NCI-H1694 treated with DMSO at 0.1 percent for 48 hours (cell line): ENCODE measurements around the gene PMCH.
A peak's percentile ranks its signal among the peaks of the same experiment; 100 is the strongest.
"Not testable (repeated sequence)": the region's sequence is repeated elsewhere in the genome, so short reads cannot be mapped to it uniquely, and the experiment has no call there.

ENCODE experiments used
- DNase-seq: peaks from one replicate; lab custom pipeline; 2025; lab: John Stamatoyannopoulos, UW

Gene PMCH

GRCh38 chr12:102197789-102198188 lies at the start of gene PMCH:
Gene PMCH (minus strand): TSS chr12:102197833. CDS start chr12:102197770, 63 bp downstream.
- no peak for DNase-seq

- DNase-seq: not testable (repeated sequence)
Observed at GRCh38 chr12:102240859-102241258, 43.2 kb upstream of the PMCH start.

GRCh38 chr12:102234599-102234998 lies 37.0 kb upstream of the PMCH start:
- no peak for DNase-seq

- DNase-seq: no peak
Observed at GRCh38 chr12:102232446-102232845, 34.8 kb upstream of the PMCH start.

GRCh38 chr12:102232036-102232435 lies 34.4 kb upstream of the PMCH start:
- no peak for DNase-seq

GRCh38 chr12:102227954-102228353 lies 30.3 kb upstream of the PMCH start:
- DNase-seq: no peak

- DNase-seq: no peak
Observed at GRCh38 chr12:102220736-102221135, 23.1 kb upstream of the PMCH start.

- DNase-seq: no peak
Observed at GRCh38 chr12:102215992-102216691, 18.5 kb upstream of the PMCH start.

GRCh38 chr12:102204025-102204424 lies 6.4 kb upstream of the PMCH start:
- no peak for DNase-seq

- DNase-seq: no peak
Observed at GRCh38 chr12:102202556-102202955, 4.9 kb upstream of the PMCH start.

GRCh38 chr12:102201436-102202061 lies 3.9 kb upstream of the PMCH start:
- no peak for DNase-seq

- DNase-seq: no peak
Observed at GRCh38 chr12:102195826-102196225, 1.8 kb downstream of the PMCH start.

GRCh38 chr12:102182635-102183034 lies 15.0 kb downstream of the PMCH start:
- DNase-seq: no peak

GRCh38 chr12:102174761-102175160 lies 22.9 kb downstream of the PMCH start:
- no peak for DNase-seq

GRCh38 chr12:102174117-102174516 lies 23.5 kb downstream of the PMCH start:
- DNase-seq: no peak

- DNase-seq: no peak
Observed at GRCh38 chr12:102172436-102172835, 25.2 kb downstream of the PMCH start.

- no peak for DNase-seq
Observed at GRCh38 chr12:102171951-102172350, 25.7 kb downstream of the PMCH start.

- DNase-seq: peak; percentile 13
Observed at GRCh38 chr12:102169922-102170621, 27.6 kb downstream of the PMCH start.

GRCh38 chr12:102167821-102168604 lies 29.6 kb downstream of the PMCH start:
- DNase-seq: no peak

GRCh38 chr12:102163383-102163782 lies 34.2 kb downstream of the PMCH start:
- no peak for DNase-seq

- not testable (repeated sequence) for DNase-seq
Observed at GRCh38 chr12:102155206-102155605, 42.4 kb downstream of the PMCH start.

GRCh38 chr12:102147062-102147587 lies 50.5 kb downstream of the PMCH start:
- DNase-seq: not testable (repeated sequence)
